ENCODE data around the gene RSPH1.
A peak's percentile ranks its signal among the peaks of the same experiment; 100 is the strongest.

The RSPH1 gene

GRCh38 chr21:42476388-42477331, 19.4 kb downstream of the RSPH1 start:
- no peak for DNase-seq (ENCODE audit: low spot score)
- in situ Hi-C loops (cut with MboI; ENCODE audit: low pct_unique_long_range_greater_than_20kb, low sequenced_read_pairs, unreplicated experiment), result no loop called here
- TF ChIP-seq, protein P1, sequence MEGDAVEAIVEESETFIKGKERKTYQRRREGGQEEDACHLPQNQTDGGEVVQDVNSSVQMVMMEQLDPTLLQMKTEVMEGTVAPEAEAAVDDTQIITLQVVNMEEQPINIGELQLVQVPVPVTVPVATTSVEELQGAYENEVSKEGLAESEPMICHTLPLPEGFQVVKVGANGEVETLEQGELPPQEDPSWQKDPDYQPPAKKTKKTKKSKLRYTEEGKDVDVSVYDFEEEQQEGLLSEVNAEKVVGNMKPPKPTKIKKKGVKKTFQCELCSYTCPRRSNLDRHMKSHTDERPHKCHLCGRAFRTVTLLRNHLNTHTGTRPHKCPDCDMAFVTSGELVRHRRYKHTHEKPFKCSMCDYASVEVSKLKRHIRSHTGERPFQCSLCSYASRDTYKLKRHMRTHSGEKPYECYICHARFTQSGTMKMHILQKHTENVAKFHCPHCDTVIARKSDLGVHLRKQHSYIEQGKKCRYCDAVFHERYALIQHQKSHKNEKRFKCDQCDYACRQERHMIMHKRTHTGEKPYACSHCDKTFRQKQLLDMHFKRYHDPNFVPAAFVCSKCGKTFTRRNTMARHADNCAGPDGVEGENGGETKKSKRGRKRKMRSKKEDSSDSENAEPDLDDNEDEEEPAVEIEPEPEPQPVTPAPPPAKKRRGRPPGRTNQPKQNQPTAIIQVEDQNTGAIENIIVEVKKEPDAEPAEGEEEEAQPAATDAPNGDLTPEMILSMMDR (IDR thresholded peaks at IDR 0.05; ENCODE audit: extremely low read depth, insufficient read depth, missing control alignments), result no peak

DNA sequence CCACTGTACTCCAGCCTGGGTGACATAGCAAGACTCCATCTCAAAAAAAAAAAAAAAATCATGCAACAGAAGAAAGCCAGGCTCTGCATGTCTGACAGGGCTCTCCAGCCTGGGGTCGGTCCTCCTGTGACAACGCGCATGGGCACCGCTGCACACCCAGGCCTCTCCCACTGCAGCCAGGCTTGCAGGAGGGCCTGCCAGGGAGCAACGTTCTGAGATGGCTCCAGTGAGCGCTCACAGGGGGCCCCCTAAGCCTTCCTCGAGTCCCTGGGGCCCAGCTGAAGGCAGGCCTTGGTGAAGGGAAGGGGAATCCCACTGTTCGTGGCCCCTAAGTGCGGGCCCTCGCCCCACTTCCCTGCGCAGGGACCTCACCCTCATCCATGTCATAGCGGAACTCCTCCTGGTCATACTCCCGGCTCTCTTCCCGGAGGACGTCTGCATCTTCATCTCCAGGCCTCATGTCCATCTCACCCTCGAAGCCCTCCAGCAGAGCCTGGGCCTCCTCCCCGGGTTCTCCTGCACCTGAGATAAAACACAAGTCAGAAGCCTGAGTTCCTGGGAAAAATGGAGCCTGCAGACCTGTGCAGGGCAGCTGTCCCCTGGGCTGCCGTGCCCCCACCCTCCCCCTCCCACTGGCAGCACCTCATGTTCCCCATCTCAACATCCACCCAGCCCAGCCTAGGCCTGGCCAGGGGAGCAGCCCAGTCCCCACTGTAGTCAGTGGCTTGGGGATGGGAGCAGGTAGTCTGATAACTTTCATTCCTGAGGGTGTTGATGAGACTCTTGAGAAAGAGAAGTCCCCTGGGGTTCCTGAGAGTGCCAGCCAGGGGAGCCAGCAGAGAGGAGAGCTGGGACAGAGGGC, 20.3 kb downstream of the RSPH1 start:
- DNase-seq (ENCODE audit: low spot score), result no peak
- TF ChIP-seq, protein P1 (IDR thresholded peaks at IDR 0.05; ENCODE audit: extremely low read depth, insufficient read depth, missing control alignments), result no peak
- in situ Hi-C loops (cut with MboI; ENCODE audit: low pct_unique_long_range_greater_than_20kb, low sequenced_read_pairs, unreplicated experiment), result no loop called here

GRCh38 chr21:42475036-42475435, 21.0 kb downstream of the RSPH1 start:
- TF ChIP-seq, protein P1 (IDR thresholded peaks at IDR 0.05; ENCODE audit: extremely low read depth, insufficient read depth, missing control alignments), result no peak
- DNase-seq (ENCODE audit: low spot score), result no peak
- in situ Hi-C loops (cut with MboI; ENCODE audit: low pct_unique_long_range_greater_than_20kb, low sequenced_read_pairs, unreplicated experiment), result no loop called here

DNA sequence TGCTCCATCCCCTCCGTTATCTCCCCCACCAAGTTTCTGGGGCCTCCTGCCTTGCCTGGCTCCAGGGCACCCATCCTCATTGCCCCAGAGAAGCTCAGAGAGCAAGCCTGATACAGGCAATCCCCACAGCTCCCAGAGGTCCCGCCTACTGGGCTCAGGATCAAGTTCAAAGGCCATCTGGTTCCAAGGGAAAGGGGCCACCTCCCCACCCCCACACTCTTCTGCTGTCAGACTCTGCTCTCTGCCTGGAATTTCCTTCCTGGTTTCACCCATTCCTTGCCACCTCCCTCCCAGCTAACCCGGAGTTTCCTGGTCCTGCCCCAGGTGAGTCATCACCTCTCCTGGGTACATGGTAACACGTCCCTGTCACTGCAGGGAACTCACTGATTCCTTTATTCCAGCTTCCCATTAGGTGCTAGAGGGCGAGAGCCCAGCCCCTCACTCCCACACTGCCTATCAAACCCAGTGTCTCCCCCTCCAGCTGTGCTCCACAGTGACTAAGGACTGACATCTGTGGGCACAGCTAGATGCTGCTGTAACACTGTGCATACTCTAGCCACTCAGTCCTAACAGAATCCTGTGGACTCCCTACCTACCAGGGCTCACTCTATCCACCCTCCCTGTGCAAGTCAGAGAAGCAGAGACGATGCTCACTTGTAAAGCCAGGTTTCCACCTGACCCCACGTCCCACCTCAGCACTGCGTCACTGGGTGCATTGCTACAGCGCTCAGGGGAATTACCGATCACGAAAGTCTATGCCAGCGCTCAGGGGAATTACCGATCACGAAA, 21.8 kb downstream of the RSPH1 start:
- DNase-seq (ENCODE audit: low spot score), result peak; percentile 69
- TF ChIP-seq, protein P1 (IDR thresholded peaks at IDR 0.05; ENCODE audit: extremely low read depth, insufficient read depth, missing control alignments), result peak; percentile 15
- in situ Hi-C loops (cut with MboI; ENCODE audit: low pct_unique_long_range_greater_than_20kb, low sequenced_read_pairs, unreplicated experiment), result no loop called here

DNA sequence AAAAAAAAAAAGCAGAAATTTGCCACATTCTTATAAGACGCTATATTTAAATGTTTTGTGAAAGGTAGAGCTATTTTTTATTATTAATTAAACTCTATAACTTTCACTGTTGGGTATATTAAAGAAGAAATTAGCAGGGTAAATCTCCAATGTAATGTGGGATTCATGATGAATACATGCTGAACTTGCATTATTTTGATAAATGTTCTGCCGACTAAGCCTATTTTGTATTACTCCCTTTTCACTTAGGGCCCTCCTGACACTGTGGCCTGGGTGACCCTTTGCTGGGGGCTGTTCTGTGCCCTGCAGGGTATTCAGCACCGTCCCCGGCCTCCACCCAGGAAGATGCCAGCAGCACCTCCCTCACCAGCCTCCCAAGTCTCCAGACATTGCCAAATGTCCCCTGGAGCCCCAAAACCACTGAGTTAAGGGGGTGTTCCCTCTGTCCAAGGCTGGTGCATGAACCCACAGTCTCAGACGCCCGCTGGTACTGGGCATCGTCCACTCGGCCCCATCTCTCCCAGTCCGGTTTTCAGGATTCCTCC, 22.5 kb downstream of the RSPH1 start:
- in situ Hi-C loops (cut with MboI; ENCODE audit: low pct_unique_long_range_greater_than_20kb, low sequenced_read_pairs, unreplicated experiment), result no loop called here
- TF ChIP-seq, protein P1 (IDR thresholded peaks at IDR 0.05; ENCODE audit: extremely low read depth, insufficient read depth, missing control alignments), result no peak
- no peak for DNase-seq (ENCODE audit: low spot score)

GRCh38 chr21:42472521-42472920, 23.5 kb downstream of the RSPH1 start:
- TF ChIP-seq, protein P1 (IDR thresholded peaks at IDR 0.05; ENCODE audit: extremely low read depth, insufficient read depth, missing control alignments), result no peak
- DNase-seq (ENCODE audit: low spot score), result no peak
- in situ Hi-C loops (cut with MboI; ENCODE audit: low pct_unique_long_range_greater_than_20kb, low sequenced_read_pairs, unreplicated experiment), result no loop called here
